Endothelial cell of umbilical vein (primary cell): ENCODE data around the gene RPP25L. TPM values are rescaled to one million over a fixed set of nuclear protein-coding genes. Genes with fewer than 3 reads are reported as not detected.

Experiments used
- BruUV-seq: library from RNA; stranded (reverse); fragments of 400-500 nt; replicated peaks from 2 replicates; lab custom pipeline; 2021; lab: Mats Ljungman, UMichigan
- CTCF ChIA-PET: fragments of 300-600, 350-600 bp; sonication (Branson Sonifier 250); formaldehyde crosslinking; loops from one replicate; lab custom pipeline; 2021; ENCODE audit warnings: antibody characterized with exemption, inconsistent platforms; lab: Charles Lee
- POLR2A ChIA-PET: fragments of 300-600, 350-600 bp; sonication (Branson Sonifier 250); formaldehyde crosslinking; loops from one replicate; lab custom pipeline; 2021; ENCODE audit warnings: antibody characterized with exemption, inconsistent platforms; lab: Charles Lee
- DNase-seq: peaks from one replicate; pipeline ENCODE4 v3.0.0-alpha.2; 2011; ENCODE audit warnings: low read depth, low spot score
- FAIRE-seq: peaks from 2 replicates; lab custom pipeline; 2011; peaks lifted over from hg19 to GRCh38; lab: Jason Lieb, UNC
- H2AFZ ChIP-seq: 2 replicates; pipeline ENCODE4 v1.6.0; 2012; ENCODE audit warnings: low read depth, low read length, control low read depth, inconsistent platforms
- H3K27ac ChIP-seq: 2 replicates; pipeline ENCODE4 v1.5.1; 2011; ENCODE audit warnings: low read depth, mild to moderate bottlenecking, control low read depth, low read length, moderate library complexity; ENCODE audit not compliant: insufficient read depth
- H3K27me3 ChIP-seq, 2 experiments: 2 replicates each; pipeline versions ENCODE4 v1.6.0 to v1.6.1; 2011; ENCODE audit warnings: low read length in 2 of 2, mixed read lengths in 1 of 2; ENCODE audit not compliant: control insufficient read depth in 2 of 2, insufficient read depth in 2 of 2
- H3K36me3 ChIP-seq, 2 experiments: 2 replicates in 1 of 2; 3 replicates in 1 of 2; pipeline ENCODE4 v1.5.1; 2011; ENCODE audit warnings: low read length in 2 of 2, mild to moderate bottlenecking in 1 of 2, moderate library complexity in 1 of 2; ENCODE audit not compliant: control insufficient read depth in 2 of 2, insufficient read depth in 2 of 2; ENCODE audit errors: extremely low read depth in 1 of 2
- H3K4me1 ChIP-seq: 3 replicates; pipeline ENCODE4 v1.5.1; 2011; ENCODE audit warnings: mild to moderate bottlenecking, low read length; ENCODE audit not compliant: control insufficient read depth, insufficient read depth; ENCODE audit errors: extremely low read depth
- H3K4me2 ChIP-seq: 2 replicates; pipeline ENCODE4 v1.6.1; 2011; ENCODE audit warnings: low read length, control low read depth, mixed read lengths; ENCODE audit not compliant: insufficient read depth
- H3K4me3 ChIP-seq, 3 experiments: fragments of 200-600 bp in 1 of 3; sonication (generic), shearing (Covaris generic) in 1 of 3; replicated peaks in 1 of 3; 2 replicates each; pipeline ENCODE4 v1.5.1; 2011 to 2016; ENCODE audit warnings: control low read depth in 3 of 3, low read length in 3 of 3, mild to moderate bottlenecking in 2 of 3, inconsistent platforms in 1 of 3, low read depth in 1 of 3, moderate library complexity in 1 of 3; ENCODE audit not compliant: insufficient read depth in 1 of 3
- H3K79me2 ChIP-seq: 2 replicates; pipeline ENCODE4 v1.6.0; 2012; ENCODE audit warnings: low read length, inconsistent platforms; ENCODE audit not compliant: control insufficient read depth, insufficient read depth
- H3K9ac ChIP-seq: replicated peaks from 2 replicates; pipeline ENCODE3; 2011; ENCODE audit warnings: low read length, control low read depth; ENCODE audit not compliant: insufficient read depth; ENCODE audit errors: extremely low read depth
- H3K9me1 ChIP-seq: replicated peaks from 3 replicates; pipeline ENCODE4 v1.6.0; 2011; ENCODE audit warnings: mild to moderate bottlenecking, low read length; ENCODE audit not compliant: control insufficient read depth, insufficient read depth; ENCODE audit errors: extremely low read depth
- H3K9me3 ChIP-seq: replicated peaks from 2 replicates; pipeline ENCODE4 v1.5.1; 2012; ENCODE audit warnings: low read length, inconsistent platforms; ENCODE audit not compliant: control insufficient read depth, insufficient read depth
- H4K20me1 ChIP-seq: replicated peaks from 2 replicates; pipeline ENCODE3; 2011; ENCODE audit warnings: mild to moderate bottlenecking, low read length; ENCODE audit not compliant: control insufficient read depth, insufficient read depth; ENCODE audit errors: extremely low read depth
- CTCF ChIP-seq, 2 donors: IDR thresholded peaks; 1 replicate in 1 of 2; 2 replicates in 1 of 2; pipeline ENCODE4 v1.5.1; 2011; ENCODE audit warnings: low read length in 2 of 2, mild to moderate bottlenecking in 2 of 2, moderate library complexity in 2 of 2, control low read depth in 1 of 2, inconsistent platforms in 1 of 2, low read depth in 1 of 2; ENCODE audit not compliant: insufficient read depth in 1 of 2; ENCODE audit errors: extremely low read depth in 1 of 2
- EZH2 ChIP-seq: IDR thresholded peaks from 2 replicates; pipeline ENCODE4 v1.6.1; 2012; ENCODE audit warnings: borderline replicate concordance, low read depth, mild to moderate bottlenecking, moderate library complexity, low read length, inconsistent platforms; ENCODE audit not compliant: severe bottlenecking
- FOS ChIP-seq: IDR thresholded peaks from 2 replicates; pipeline ENCODE4 v1.6.1; 2011; ENCODE audit warnings: mild to moderate bottlenecking, low read length, moderate library complexity, borderline replicate concordance; ENCODE audit not compliant: insufficient read depth
- GATA2 ChIP-seq: IDR thresholded peaks from 2 replicates; pipeline ENCODE4 v1.7.0; 2011; ENCODE audit warnings: low read depth, mild to moderate bottlenecking, moderate library complexity, mixed read lengths, low read length; ENCODE audit not compliant: insufficient read length, insufficient read depth
- JUN ChIP-seq: IDR thresholded peaks from 2 replicates; pipeline ENCODE4 v1.6.1; 2011; ENCODE audit warnings: borderline replicate concordance, low read depth; ENCODE audit not compliant: insufficient read length, insufficient read depth
- MAX ChIP-seq: IDR thresholded peaks from 2 replicates; pipeline ENCODE4 v1.6.1; 2011; ENCODE audit not compliant: insufficient read depth, insufficient read length
- MYC ChIP-seq: IDR thresholded peaks from one replicate; pipeline ENCODE4 v1.6.1; 2011; ENCODE audit warnings: mild to moderate bottlenecking, low read depth, low read length
- POLR2A ChIP-seq: IDR thresholded peaks from 2 replicates; pipeline ENCODE4 v1.6.1; 2012; ENCODE audit warnings: low read depth, mild to moderate bottlenecking, control low read depth, low read length
- POLR2AphosphoS5 ChIP-seq: IDR thresholded peaks from 2 replicates; pipeline ENCODE4 v1.6.1; 2012; ENCODE audit warnings: low read depth, mild to moderate bottlenecking, control low read depth, low read length, moderate library complexity; ENCODE audit not compliant: insufficient read depth
- dilution Hi-C: fragments of 300-500 bp; cut with MboI; formaldehyde crosslinking; loops from one replicate; pipeline ENCODE4 v1.15.0; 2019; ENCODE audit warnings: low sequenced_read_pairs; ENCODE audit not compliant: extremely low pct_ligation_motif_present
- intact Hi-C: fragments of 100-400 bp; cut with micrococcal nuclease; formaldehyde crosslinking; loops from one replicate; pipeline ENCODE4 v1.10.0; 2022
- polyA plus RNA-seq, 4 experiments: library from polyadenylated mRNA; depleted of rRNA in 3 of 4; stranded (reverse) in 3 of 4; unstranded in 1 of 4; fragments of >200 nt; gene quantifications; 2 replicates each; pipeline versions ENCODE4 v1.2.1 to v1.2.3, GENCODE V29; 2011 to 2012; ENCODE audit warnings: missing spikeins in 1 of 4
- total RNA-seq: library from RNA; stranded (reverse); gene quantifications from 2 replicates; pipeline ENCODE4 v1.2.3, GENCODE V29; 2021

Gene RPP25L
- total and polyA plus RNA-seq, 2 donors (not counting 3 experiments of a cell fraction or from before 2014, with no cell fraction given) = 15.7 to 41.0 TPM

GRCh38 chr9:34644766-34645314 lies 32.9 kb upstream of the RPP25L start:
- POLR2A ChIA-PET = no interaction called here
- H2AFZ ChIP-seq = no peak overlapping the region
- H3K4me3 ChIP-seq = no peak overlapping the region
- H4K20me1 ChIP-seq = no peaks in the 10 kb centered on the region
- no peak overlapping the region for H3K27ac ChIP-seq
- no peaks in the 10 kb centered on the region for H3K27me3 ChIP-seq
- dilution Hi-C loops (no loop called here), intact Hi-C loops (no loop called here)
- no peaks in the 10 kb centered on the region for H3K9me1 ChIP-seq
- no peak overlapping the region for H3K4me2 ChIP-seq
- H3K9me3 ChIP-seq = no peaks in the 10 kb centered on the region
- no peak for TF ChIP-seq FOS
- no peak for TF ChIP-seq POLR2AphosphoS5
- TF ChIP-seq MAX = no peak
- no peak for TF ChIP-seq POLR2A
- TF ChIP-seq CTCF (IDR thresholded peaks at IDR 0.05; ENCODE audit: extremely low read depth in 1 of 2, insufficient read depth in 1 of 2, low read depth in 1 of 2, low read length in 2 of 2) = no peak
- peaks cover 0 to 14% of the 10 kb centered on the region in 2 experiments for H3K36me3 ChIP-seq
- CTCF ChIA-PET = interaction anchor here (1.0 to 2.9 kb wide), 4 partner anchors 10 to 58 kb away, joined by 3 to 28 read pairs (median 6); no protein-coding TSS in a partner anchor
- BruUV-seq = no TSS peak
- H3K79me2 ChIP-seq = peaks cover 6% of the 10 kb centered on the region
- no peak for DNase-seq
- H3K4me1 ChIP-seq = peaks cover 14% of the 10 kb centered on the region
- H3K9ac ChIP-seq = no peak overlapping the region
- FAIRE-seq = no peak

GRCh38 chr9:34642679-34643078 lies 30.8 kb upstream of the RPP25L start:
- DNase-seq = no peak
- H3K9ac ChIP-seq = no peak overlapping the region
- no TSS peak for BruUV-seq
- H3K79me2 ChIP-seq = peaks cover 6% of the 10 kb centered on the region
- CTCF ChIA-PET = interaction anchor here (1.3 to 2.9 kb wide), 3 partner anchors 8 to 95 kb away, joined by 4 to 28 read pairs (median 5); no protein-coding TSS in a partner anchor
- dilution Hi-C loops = no loop called here
- no peaks in the 10 kb centered on the region for H3K9me3 ChIP-seq
- no peak overlapping the region for H3K4me2 ChIP-seq
- peaks cover 16% of the 10 kb centered on the region for H3K4me1 ChIP-seq
- no peak overlapping the region for H3K27ac ChIP-seq
- no peaks in the 10 kb centered on the region for H3K9me1 ChIP-seq
- TF ChIP-seq GATA2 (no peak), POLR2AphosphoS5 (no peak), FOS (no peak), MYC (no peak), JUN (no peak), EZH2 (no peak), CTCF (IDR thresholded peaks at IDR 0.05; ENCODE audit: extremely low read depth in 1 of 2, insufficient read depth in 1 of 2, low read depth in 1 of 2, low read length in 2 of 2) (no peak), MAX (no peak), POLR2A (no peak)
- intact Hi-C loops = no loop called here
- no peak overlapping the region for H3K4me3 ChIP-seq
- POLR2A ChIA-PET = no interaction called here
- no peak for FAIRE-seq
- no peaks in the 10 kb centered on the region for H3K27me3 ChIP-seq
- H2AFZ ChIP-seq = no peak overlapping the region
- no peaks in the 10 kb centered on the region for H4K20me1 ChIP-seq
- H3K36me3 ChIP-seq = no peaks in the 10 kb centered on the region
